HEK293 (cell line): ENCODE results near the gene HBP1.

Experiments
- CTCF ChIA-PET: fragments of 350-600 bp; formaldehyde crosslinking; extraction: SDS; loops from one replicate; lab custom pipeline; 2021; ENCODE audit warnings: antibody characterized with exemption; lab: Yijun Ruan, JAX
- POLR2A ChIA-PET: fragments of 300-600 bp; formaldehyde crosslinking; extraction: SDS; loops from one replicate; lab custom pipeline; 2020; ENCODE audit warnings: antibody characterized with exemption, inconsistent platforms; lab: Yijun Ruan, JAX
- H3K27ac ChIP-seq: fragments of 200-500 bp; sonication (Bioruptor generic); 2 replicates; pipeline ENCODE4 v1.5.1; 2014; ENCODE audit warnings: low read depth, low read length, control low read depth, inconsistent platforms; ENCODE audit errors: extremely low read depth
- H3K36me3 ChIP-seq, 2 experiments: fragments of 200-500 bp in 1 of 2; sonication (Bioruptor generic) in 1 of 2; 1 replicate in 1 of 2; 2 replicates in 1 of 2; pipeline ENCODE4 v1.5.1; 2014 to 2017; ENCODE audit warnings: inconsistent platforms in 2 of 2, low read length in 2 of 2; ENCODE audit not compliant: control insufficient read depth in 2 of 2, insufficient read depth in 1 of 2
- H3K4me1 ChIP-seq: fragments of 200-500 bp; sonication (Bioruptor generic); 2 replicates; pipeline ENCODE4 v1.5.1; 2014; ENCODE audit warnings: mild to moderate bottlenecking, low read length, inconsistent platforms; ENCODE audit not compliant: control insufficient read depth, insufficient read depth
- H3K4me3 ChIP-seq: 2 replicates; pipeline ENCODE4 v1.5.1; 2011; ENCODE audit warnings: low read depth, mild to moderate bottlenecking, control low read depth, low read length, moderate library complexity
- H3K9me3 ChIP-seq: fragments of 200-500 bp; sonication (Bioruptor generic); 2 replicates; pipeline ENCODE4 v1.5.1; 2014; ENCODE audit warnings: low read depth, low read length, inconsistent platforms; ENCODE audit not compliant: control insufficient read depth, insufficient read depth
- GFI1B ChIP-seq: fragments of 450-650 bp; formaldehyde crosslinking; IDR thresholded peaks from 2 replicates; pipeline ENCODE4 v1.5.1; 2016; ENCODE audit warnings: missing biosample characterization, missing genetic modification characterization
- PRDM1 ChIP-seq: fragments of 450-650 bp; formaldehyde crosslinking; IDR thresholded peaks from 2 replicates; pipeline ENCODE4; 2016; ENCODE audit warnings: missing biosample characterization, missing genetic modification characterization
- REPIN1 ChIP-seq: fragments of 450-650 bp; formaldehyde crosslinking; IDR thresholded peaks from 2 replicates; pipeline ENCODE4 v1.5.1; 2017; ENCODE audit warnings: missing biosample characterization, missing genetic modification characterization, low read depth
- SCRT2 ChIP-seq: fragments of 450-650 bp; formaldehyde crosslinking; IDR thresholded peaks from 2 replicates; pipeline ENCODE4 v1.5.1; 2016; ENCODE audit warnings: missing biosample characterization, missing genetic modification characterization
- SETDB1 ChIP-seq: IDR thresholded peaks from one replicate; pipeline ENCODE4 v1.6.1; 2017; ENCODE audit warnings: mild to moderate bottlenecking, low read length, moderate library complexity, mixed read lengths; ENCODE audit not compliant: insufficient read length
- YY1 ChIP-seq: fragments of 450-650 bp; formaldehyde crosslinking; IDR thresholded peaks from 2 replicates; pipeline ENCODE4 v1.5.1; 2018; ENCODE audit warnings: missing biosample characterization, missing genetic modification characterization
- ZBTB8A ChIP-seq: fragments of 450-650 bp; formaldehyde crosslinking; IDR thresholded peaks from 2 replicates; pipeline ENCODE4 v1.5.1; 2016; ENCODE audit warnings: missing biosample characterization, missing genetic modification characterization
- ZFP3 ChIP-seq: fragments of 450-650 bp; formaldehyde crosslinking; IDR thresholded peaks from 2 replicates; pipeline ENCODE4 v1.5.1; 2016; ENCODE audit warnings: low read depth, missing biosample characterization, missing genetic modification characterization
- ZNF146 ChIP-seq: fragments of 450-650 bp; formaldehyde crosslinking; IDR thresholded peaks from 2 replicates; pipeline ENCODE4 v1.5.1; 2016; ENCODE audit warnings: missing biosample characterization, missing genetic modification characterization
- ZNF184 ChIP-seq: fragments of 450-650 bp; IDR thresholded peaks from 2 replicates; pipeline ENCODE4 v1.5.1; 2018; ENCODE audit warnings: missing biosample characterization, mild to moderate bottlenecking, missing genetic modification characterization
- ZNF239 ChIP-seq: fragments of 450-650 bp; formaldehyde crosslinking; IDR thresholded peaks from 2 replicates; pipeline ENCODE4 v1.5.1; 2016; ENCODE audit warnings: missing biosample characterization, missing genetic modification characterization
- ZNF416 ChIP-seq: fragments of 450-650 bp; formaldehyde crosslinking; IDR thresholded peaks from 2 replicates; pipeline ENCODE4 v1.5.1; 2016; ENCODE audit warnings: missing biosample characterization, missing genetic modification characterization
- ZNF501 ChIP-seq: fragments of 450-650 bp; formaldehyde crosslinking; IDR thresholded peaks from 2 replicates; pipeline ENCODE4 v1.5.1; 2016; ENCODE audit warnings: missing biosample characterization, missing genetic modification characterization
- ZNF514 ChIP-seq: fragments of 450-650 bp; formaldehyde crosslinking; IDR thresholded peaks from 2 replicates; pipeline ENCODE4 v1.5.1; 2016; ENCODE audit warnings: missing biosample characterization, missing genetic modification characterization
- ZNF529 ChIP-seq: fragments of 450-650 bp; formaldehyde crosslinking; IDR thresholded peaks from 2 replicates; pipeline ENCODE4 v1.5.1; 2017; ENCODE audit warnings: missing genetic modification characterization, missing biosample characterization; ENCODE audit not compliant: insufficient replicate concordance
- ZNF549 ChIP-seq: fragments of 450-650 bp; IDR thresholded peaks from 2 replicates; pipeline ENCODE4 v1.5.1; 2018; ENCODE audit warnings: missing biosample characterization, missing genetic modification characterization, mild to moderate bottlenecking, inconsistent platforms, moderate library complexity
- ZNF654 ChIP-seq: fragments of 450-650 bp; formaldehyde crosslinking; IDR thresholded peaks from 2 replicates; pipeline ENCODE4 v1.5.1; 2016; ENCODE audit warnings: low read depth, missing biosample characterization, missing genetic modification characterization
- ZNF670 ChIP-seq: fragments of 450-650 bp; formaldehyde crosslinking; IDR thresholded peaks from 2 replicates; pipeline ENCODE4 v1.5.1; 2016; ENCODE audit warnings: missing biosample characterization, missing genetic modification characterization, low read depth
- ZNF701 ChIP-seq: fragments of 450-650 bp; formaldehyde crosslinking; IDR thresholded peaks from 2 replicates; pipeline ENCODE4 v1.5.1; 2016; ENCODE audit warnings: missing biosample characterization, missing genetic modification characterization
- TF ChIP-seq, protein P1 (sequence below): fragments of 450-650 bp; formaldehyde crosslinking; IDR thresholded peaks from 2 replicates; pipeline ENCODE4 v1.5.1; 2016; ENCODE audit warnings: missing biosample characterization, missing genetic modification characterization, borderline replicate concordance
- TF ChIP-seq, protein P2 (sequence below): fragments of 450-650 bp; formaldehyde crosslinking; IDR thresholded peaks from 2 replicates; pipeline ENCODE4 v1.5.1; 2017; ENCODE audit warnings: missing biosample characterization, missing genetic modification characterization
- TF ChIP-seq, protein P3 (sequence below): fragments of 450-650 bp; formaldehyde crosslinking; IDR thresholded peaks from 2 replicates; pipeline ENCODE4; 2016; ENCODE audit warnings: missing biosample characterization, missing genetic modification characterization
- TF ChIP-seq, protein P4 (sequence below): fragments of 450-650 bp; formaldehyde crosslinking; IDR thresholded peaks from 2 replicates; pipeline ENCODE4 v1.5.1; 2016; ENCODE audit warnings: missing biosample characterization, missing genetic modification characterization
- TF ChIP-seq, protein P5 (sequence below): fragments of 450-650 bp; formaldehyde crosslinking; IDR thresholded peaks from 2 replicates; pipeline ENCODE4 v1.5.1; 2016; ENCODE audit warnings: missing biosample characterization, missing genetic modification characterization, low read depth

Gene HBP1

DNA sequence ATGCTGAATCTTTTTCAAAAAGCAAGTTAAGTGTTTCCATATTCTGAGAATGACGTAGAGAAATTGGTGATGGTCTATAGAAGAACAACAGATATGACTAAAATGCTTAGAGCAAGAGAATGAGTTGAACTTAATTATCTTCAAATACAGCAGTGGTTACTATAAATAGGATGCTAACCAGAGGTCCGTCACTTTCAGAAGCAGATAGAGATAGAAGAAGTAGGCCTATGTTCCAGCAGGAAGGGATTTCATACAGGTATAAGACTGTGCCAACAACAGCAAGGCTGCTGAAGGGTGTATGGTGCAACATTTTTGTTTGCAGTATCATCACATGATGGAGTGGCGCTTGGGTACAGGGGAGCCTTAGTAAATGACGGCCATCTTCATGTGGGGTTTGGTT is 68.6 kb downstream of the HBP1 start:
- no peaks in the 10 kb centered on the region for H3K4me1 ChIP-seq
- no peak overlapping the region for H3K27ac ChIP-seq
- H3K36me3 ChIP-seq = no peaks in the 10 kb centered on the region
- TF ChIP-seq ZNF239 (tag by site-specific recombination) = no peak
- TF ChIP-seq ZNF529 = no peak
- TF ChIP-seq ZNF184 (tag by site-specific recombination) = no peak
- no peak for TF ChIP-seq ZNF701
- TF ChIP-seq ZBTB8A (tag by site-specific recombination) = no peak
- TF ChIP-seq ZNF670 (tag by site-specific recombination) = no peak
- TF ChIP-seq GFI1B (tag by site-specific recombination) = no peak
- TF ChIP-seq, all 188 proteins: peak for 0
- Histone ChIP-seq H3K4me3 (no peak overlapping the region), H3K9me3 (no peaks in the 10 kb centered on the region)
- ChIA-PET CTCF (no interaction called here), POLR2A (no interaction called here)

DNA sequence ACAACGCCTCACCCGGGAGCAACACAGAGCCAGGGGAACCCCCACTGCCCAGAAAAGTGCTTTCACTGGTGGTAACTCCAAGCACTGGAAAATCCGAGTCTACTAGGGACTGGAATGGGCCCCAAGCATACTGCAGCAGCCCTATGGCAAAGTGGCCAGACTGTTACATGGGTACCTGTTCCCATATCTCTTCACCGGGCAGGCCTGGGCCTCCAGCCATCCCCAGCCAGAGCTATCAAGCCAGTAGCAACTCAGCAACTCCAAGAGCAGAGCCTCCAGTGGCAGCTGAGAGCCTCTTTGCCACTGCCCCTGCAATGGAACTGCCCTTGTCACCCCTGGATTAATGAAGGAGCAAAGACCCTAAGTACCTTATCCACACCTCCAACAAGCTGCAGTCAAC is 73.5 kb downstream of the HBP1 start:
- Histone ChIP-seq H3K27ac (no peak overlapping the region), H3K4me1 (no peaks in the 10 kb centered on the region), H3K9me3 (no peaks in the 10 kb centered on the region), H3K4me3 (no peak overlapping the region), H3K36me3 (no peaks in the 10 kb centered on the region; a peak in 1 of 3 replicates)
- POLR2A ChIA-PET = no interaction called here
- no peak for TF ChIP-seq ZNF514 (tag by site-specific recombination)
- TF ChIP-seq ZNF501 (tag by site-specific recombination) = no peak
- TF ChIP-seq, protein P1, sequence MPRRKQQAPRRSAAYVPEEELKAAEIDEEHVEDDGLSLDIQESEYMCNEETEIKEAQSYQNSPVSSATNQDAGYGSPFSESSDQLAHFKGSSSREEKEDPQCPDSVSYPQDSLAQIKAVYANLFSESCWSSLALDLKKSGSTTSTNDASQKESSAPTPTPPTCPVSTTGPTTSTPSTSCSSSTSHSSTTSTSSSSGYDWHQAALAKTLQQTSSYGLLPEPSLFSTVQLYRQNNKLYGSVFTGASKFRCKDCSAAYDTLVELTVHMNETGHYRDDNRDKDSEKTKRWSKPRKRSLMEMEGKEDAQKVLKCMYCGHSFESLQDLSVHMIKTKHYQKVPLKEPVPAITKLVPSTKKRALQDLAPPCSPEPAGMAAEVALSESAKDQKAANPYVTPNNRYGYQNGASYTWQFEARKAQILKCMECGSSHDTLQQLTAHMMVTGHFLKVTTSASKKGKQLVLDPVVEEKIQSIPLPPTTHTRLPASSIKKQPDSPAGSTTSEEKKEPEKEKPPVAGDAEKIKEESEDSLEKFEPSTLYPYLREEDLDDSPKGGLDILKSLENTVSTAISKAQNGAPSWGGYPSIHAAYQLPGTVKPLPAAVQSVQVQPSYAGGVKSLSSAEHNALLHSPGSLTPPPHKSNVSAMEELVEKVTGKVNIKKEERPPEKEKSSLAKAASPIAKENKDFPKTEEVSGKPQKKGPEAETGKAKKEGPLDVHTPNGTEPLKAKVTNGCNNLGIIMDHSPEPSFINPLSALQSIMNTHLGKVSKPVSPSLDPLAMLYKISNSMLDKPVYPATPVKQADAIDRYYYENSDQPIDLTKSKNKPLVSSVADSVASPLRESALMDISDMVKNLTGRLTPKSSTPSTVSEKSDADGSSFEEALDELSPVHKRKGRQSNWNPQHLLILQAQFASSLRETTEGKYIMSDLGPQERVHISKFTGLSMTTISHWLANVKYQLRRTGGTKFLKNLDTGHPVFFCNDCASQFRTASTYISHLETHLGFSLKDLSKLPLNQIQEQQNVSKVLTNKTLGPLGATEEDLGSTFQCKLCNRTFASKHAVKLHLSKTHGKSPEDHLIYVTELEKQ (tag by site-specific recombination) = no peak
- no peak for TF ChIP-seq ZNF549 (tag by site-specific recombination)
- TF ChIP-seq ZNF146 (tag by site-specific recombination) = no peak
- no peak for TF ChIP-seq ZNF654 (tag by site-specific recombination)
- TF ChIP-seq, protein P2, sequence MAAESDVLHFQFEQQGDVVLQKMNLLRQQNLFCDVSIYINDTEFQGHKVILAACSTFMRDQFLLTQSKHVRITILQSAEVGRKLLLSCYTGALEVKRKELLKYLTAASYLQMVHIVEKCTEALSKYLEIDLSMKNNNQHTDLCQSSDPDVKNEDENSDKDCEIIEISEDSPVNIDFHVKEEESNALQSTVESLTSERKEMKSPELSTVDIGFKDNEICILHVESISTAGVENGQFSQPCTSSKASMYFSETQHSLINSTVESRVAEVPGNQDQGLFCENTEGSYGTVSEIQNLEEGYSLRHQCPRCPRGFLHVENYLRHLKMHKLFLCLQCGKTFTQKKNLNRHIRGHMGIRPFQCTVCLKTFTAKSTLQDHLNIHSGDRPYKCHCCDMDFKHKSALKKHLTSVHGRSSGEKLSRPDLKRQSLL (tag by site-specific recombination) = no peak
- TF ChIP-seq SCRT2 (tag by site-specific recombination) = no peak
- CTCF ChIA-PET = interaction anchor here (1.0 kb wide), 1 partner anchor 17 kb away, joined by 4 read pairs; no protein-coding TSS in a partner anchor

DNA sequence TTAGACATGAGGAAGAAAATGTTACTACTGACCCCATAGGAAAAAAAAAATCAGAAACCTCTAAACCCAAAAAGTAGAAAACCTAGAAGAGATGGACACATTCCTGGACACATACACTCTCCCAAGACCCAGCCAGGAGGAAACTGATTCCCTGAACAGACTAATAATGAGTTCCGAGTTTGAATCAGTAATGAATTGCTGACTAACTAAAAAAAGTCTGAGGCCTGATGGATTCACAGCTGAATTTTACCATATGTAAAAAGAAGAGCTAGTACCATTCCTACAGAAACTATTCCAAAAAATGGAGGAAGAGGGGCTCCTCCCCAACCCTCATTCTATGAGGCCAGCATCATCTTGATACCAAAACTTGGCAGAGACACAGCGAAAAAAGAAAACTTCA is 75.8 kb downstream of the HBP1 start:
- POLR2A ChIA-PET = no interaction called here
- Histone ChIP-seq H3K4me1 (no peaks in the 10 kb centered on the region), H3K9me3 (no peaks in the 10 kb centered on the region), H3K27ac (no peak overlapping the region), H3K36me3 (no peaks in the 10 kb centered on the region; a peak in 1 of 3 replicates), H3K4me3 (no peak overlapping the region)
- CTCF ChIA-PET = interaction anchor here (0.6 to 1.1 kb wide), 2 partner anchors 10 to 94 kb away, joined by 3 read pairs; no protein-coding TSS in a partner anchor
- TF ChIP-seq PRDM1 (tag by site-specific recombination) (no peak), SETDB1 (no peak), ZBTB8A (tag by site-specific recombination) (no peak), REPIN1 (tag by site-specific recombination) (no peak), YY1 (tag by site-specific recombination) (no peak), ZFP3 (tag by site-specific recombination) (no peak), ZNF416 (no peak)
- TF ChIP-seq, protein P3, sequence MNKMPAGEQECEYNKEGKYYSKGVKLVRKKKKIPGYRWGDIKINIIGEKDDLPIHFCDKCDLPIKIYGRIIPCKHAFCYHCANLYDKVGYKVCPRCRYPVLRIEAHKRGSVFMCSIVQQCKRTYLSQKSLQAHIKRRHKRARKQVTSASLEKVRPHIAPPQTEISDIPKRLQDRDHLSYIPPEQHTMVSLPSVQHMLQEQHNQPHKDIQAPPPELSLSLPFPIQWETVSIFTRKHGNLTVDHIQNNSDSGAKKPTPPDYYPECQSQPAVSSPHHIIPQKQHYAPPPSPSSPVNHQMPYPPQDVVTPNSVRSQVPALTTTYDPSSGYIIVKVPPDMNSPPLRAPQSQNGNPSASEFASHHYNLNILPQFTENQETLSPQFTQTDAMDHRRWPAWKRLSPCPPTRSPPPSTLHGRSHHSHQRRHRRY = no peak
- TF ChIP-seq, protein P4, sequence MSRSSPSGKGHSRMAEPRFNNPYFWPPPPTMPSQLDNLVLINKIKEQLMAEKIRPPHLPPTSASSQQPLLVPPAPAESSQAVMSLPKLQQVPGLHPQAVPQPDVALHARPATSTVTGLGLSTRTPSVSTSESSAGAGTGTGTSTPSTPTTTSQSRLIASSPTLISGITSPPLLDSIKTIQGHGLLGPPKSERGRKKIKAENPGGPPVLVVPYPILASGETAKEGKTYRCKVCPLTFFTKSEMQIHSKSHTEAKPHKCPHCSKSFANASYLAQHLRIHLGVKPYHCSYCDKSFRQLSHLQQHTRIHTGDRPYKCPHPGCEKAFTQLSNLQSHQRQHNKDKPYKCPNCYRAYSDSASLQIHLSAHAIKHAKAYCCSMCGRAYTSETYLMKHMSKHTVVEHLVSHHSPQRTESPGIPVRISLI (tag by site-specific recombination) = no peak
- TF ChIP-seq, protein P5, sequence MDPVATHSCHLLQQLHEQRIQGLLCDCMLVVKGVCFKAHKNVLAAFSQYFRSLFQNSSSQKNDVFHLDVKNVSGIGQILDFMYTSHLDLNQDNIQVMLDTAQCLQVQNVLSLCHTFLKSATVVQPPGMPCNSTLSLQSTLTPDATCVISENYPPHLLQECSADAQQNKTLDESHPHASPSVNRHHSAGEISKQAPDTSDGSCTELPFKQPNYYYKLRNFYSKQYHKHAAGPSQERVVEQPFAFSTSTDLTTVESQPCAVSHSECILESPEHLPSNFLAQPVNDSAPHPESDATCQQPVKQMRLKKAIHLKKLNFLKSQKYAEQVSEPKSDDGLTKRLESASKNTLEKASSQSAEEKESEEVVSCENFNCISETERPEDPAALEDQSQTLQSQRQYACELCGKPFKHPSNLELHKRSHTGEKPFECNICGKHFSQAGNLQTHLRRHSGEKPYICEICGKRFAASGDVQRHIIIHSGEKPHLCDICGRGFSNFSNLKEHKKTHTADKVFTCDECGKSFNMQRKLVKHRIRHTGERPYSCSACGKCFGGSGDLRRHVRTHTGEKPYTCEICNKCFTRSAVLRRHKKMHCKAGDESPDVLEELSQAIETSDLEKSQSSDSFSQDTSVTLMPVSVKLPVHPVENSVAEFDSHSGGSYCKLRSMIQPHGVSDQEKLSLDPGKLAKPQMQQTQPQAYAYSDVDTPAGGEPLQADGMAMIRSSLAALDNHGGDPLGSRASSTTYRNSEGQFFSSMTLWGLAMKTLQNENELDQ = no peak
